Measurements from ENCODE around the gene MGRN1. TPM values are rescaled to one million over a fixed set of nuclear protein-coding genes. Genes with fewer than 3 reads are reported as not detected.

MGRN1 gene
- total and polyA plus RNA-seq, 11 donors = 17.9 to 75.0 (median 38.0) TPM

GRCh38 chr16:4578961-4579530, 45.6 kb upstream of the MGRN1 start:
- no peak for ATAC-seq
- no peaks in the 10 kb centered on the region for H3K9me3 ChIP-seq
- H3K27ac ChIP-seq = no peak overlapping the region
- no peak for DNase-seq
- no peaks in the 10 kb centered on the region for H3K27me3 ChIP-seq
- H3K4me3 ChIP-seq = no peak overlapping the region
- H3K4me1 ChIP-seq = no peaks in the 10 kb centered on the region
- 83 to 89% (median 85%) methylated on average over 13 of the region's 13 CpGs for WGBS, 4 donors
- intact Hi-C loops (cut with DNase I) = no loop called here
- TF ChIP-seq POLR2A (IDR thresholded peaks at IDR 0.05) (no peak), CTCF (IDR thresholded peaks at IDR 0.05) (no peak)
- no peaks in the 10 kb centered on the region for H3K36me3 ChIP-seq

- Histone ChIP-seq H3K4me3 (no peak overlapping the region), H3K4me1 (no peaks in the 10 kb centered on the region), H3K9me3 (no peaks in the 10 kb centered on the region), H3K27ac (no peak overlapping the region), H3K36me3 (no peaks in the 10 kb centered on the region), H3K27me3 (no peaks in the 10 kb centered on the region)
- intact Hi-C loops (cut with DNase I) = loop anchor here in 3 of 10 donors (10.0 kb wide), 2 partner anchors 65 to 75 kb away; no protein-coding TSS in a partner anchor
- WGBS, 4 donors = 67 to 79% (median 75%) methylated on average over 6 of the region's 6 CpGs
- no peak for ATAC-seq
- DNase-seq = no peak
- no peak for TF ChIP-seq POLR2A (IDR thresholded peaks at IDR 0.05)
Measured at GRCh38 chr16:4580250-4580649, 44.4 kb upstream of the MGRN1 start.

- no peaks in the 10 kb centered on the region for H3K36me3 ChIP-seq
- intact Hi-C loops (cut with DNase I) = loop anchor here in 4 of 10 donors (2.0 to 10.0 kb wide), 3 partner anchors 69 to 79 kb away; no protein-coding TSS in a partner anchor
- H3K4me1 ChIP-seq = no peaks in the 10 kb centered on the region
- no peaks in the 10 kb centered on the region for H3K27me3 ChIP-seq
- H3K9me3 ChIP-seq = peaks cover 0 to 8% (median 0%) of the 10 kb centered on the region in 12 donors
- no peak overlapping the region for H3K27ac ChIP-seq
- WGBS, 4 donors = 87 to 91% (median 89%) methylated on average over 4 of the region's 4 CpGs
- H3K4me3 ChIP-seq = no peak overlapping the region
- TF ChIP-seq POLR2A (IDR thresholded peaks at IDR 0.05) (no peak), CTCF (IDR thresholded peaks at IDR 0.05) (no peak)
- no peak for DNase-seq
- ATAC-seq = no peak
Measured at GRCh38 chr16:4583906-4584305, 40.7 kb upstream of the MGRN1 start.

GRCh38 chr16:4586291-4586690, 38.3 kb upstream of the MGRN1 start:
- no peak overlapping the region for H3K4me3 ChIP-seq
- 39 to 47% (median 43%) methylated on average over 7 of the region's 7 CpGs for WGBS, 4 donors
- H3K36me3 ChIP-seq = no peaks in the 10 kb centered on the region
- no peak for TF ChIP-seq CTCF (IDR thresholded peaks at IDR 0.05)
- no peak for TF ChIP-seq POLR2A (IDR thresholded peaks at IDR 0.05)
- no peaks in the 10 kb centered on the region for H3K27me3 ChIP-seq
- intact Hi-C loops (cut with DNase I) = loop anchor here in 7 of 10 donors (5.0 to 10.0 kb wide), 3 partner anchors 71 to 81 kb away; no protein-coding TSS in a partner anchor
- peaks cover 0 to 8% (median 0%) of the 10 kb centered on the region in 12 donors for H3K9me3 ChIP-seq
- no peak for DNase-seq
- no peak overlapping the region for H3K27ac ChIP-seq
- no peaks in the 10 kb centered on the region for H3K4me1 ChIP-seq
- no peak for ATAC-seq
